ENCODE results near the gene AVEN. TPM values are rescaled to one million over a fixed set of nuclear protein-coding genes. Genes with fewer than 3 reads are reported as not detected.

Gene AVEN
- total and polyA plus RNA-seq, 2 donors (not counting 1 experiment from before 2014, with no cell fraction given) = 16.0 to 19.2 TPM

DNA sequence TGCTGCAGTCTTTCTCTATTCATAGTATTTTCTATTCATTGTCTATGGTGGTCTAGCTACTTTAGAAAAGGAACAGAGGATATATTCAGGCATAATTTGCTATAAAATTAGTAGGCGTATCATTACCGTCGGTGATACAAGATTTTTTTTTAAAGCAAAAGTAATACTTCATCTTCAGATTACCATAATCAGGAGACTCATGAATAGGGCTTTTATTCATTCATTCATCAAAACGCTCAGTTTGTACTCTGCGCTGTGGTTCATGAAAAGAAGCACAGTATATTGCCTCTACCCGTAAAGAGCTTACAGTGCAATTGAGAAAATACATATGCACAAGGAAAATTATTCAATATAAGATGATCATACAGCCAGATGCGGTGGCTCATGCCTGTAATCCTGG, 207.4 kb downstream of the AVEN start:
- H2AFZ ChIP-seq (ENCODE audit: low read length) = no peak overlapping the region
- H3K36me3 ChIP-seq (ENCODE audit: control insufficient read depth, insufficient read depth, low read length) = no peaks in the 10 kb centered on the region
- no peaks in the 10 kb centered on the region for H3K79me2 ChIP-seq (ENCODE audit: control insufficient read depth, insufficient read depth, low read length)
- H3K9ac ChIP-seq (ENCODE audit: insufficient read depth, low read length) = no peak overlapping the region
- no peak for DNase-seq (ENCODE audit: low read depth in 2 of 2)
- H3K4me2 ChIP-seq (ENCODE audit: extremely low read depth, insufficient read depth, low read length) = no peak overlapping the region
- no peaks in the 10 kb centered on the region for H3K4me1 ChIP-seq (ENCODE audit: control insufficient read depth, extremely low read depth, insufficient read depth, low read length)
- TF ChIP-seq, protein P1, sequence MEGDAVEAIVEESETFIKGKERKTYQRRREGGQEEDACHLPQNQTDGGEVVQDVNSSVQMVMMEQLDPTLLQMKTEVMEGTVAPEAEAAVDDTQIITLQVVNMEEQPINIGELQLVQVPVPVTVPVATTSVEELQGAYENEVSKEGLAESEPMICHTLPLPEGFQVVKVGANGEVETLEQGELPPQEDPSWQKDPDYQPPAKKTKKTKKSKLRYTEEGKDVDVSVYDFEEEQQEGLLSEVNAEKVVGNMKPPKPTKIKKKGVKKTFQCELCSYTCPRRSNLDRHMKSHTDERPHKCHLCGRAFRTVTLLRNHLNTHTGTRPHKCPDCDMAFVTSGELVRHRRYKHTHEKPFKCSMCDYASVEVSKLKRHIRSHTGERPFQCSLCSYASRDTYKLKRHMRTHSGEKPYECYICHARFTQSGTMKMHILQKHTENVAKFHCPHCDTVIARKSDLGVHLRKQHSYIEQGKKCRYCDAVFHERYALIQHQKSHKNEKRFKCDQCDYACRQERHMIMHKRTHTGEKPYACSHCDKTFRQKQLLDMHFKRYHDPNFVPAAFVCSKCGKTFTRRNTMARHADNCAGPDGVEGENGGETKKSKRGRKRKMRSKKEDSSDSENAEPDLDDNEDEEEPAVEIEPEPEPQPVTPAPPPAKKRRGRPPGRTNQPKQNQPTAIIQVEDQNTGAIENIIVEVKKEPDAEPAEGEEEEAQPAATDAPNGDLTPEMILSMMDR (conservative IDR thresholded peaks at IDR 0.05 in 1 of 2, IDR thresholded peaks at IDR 0.05 in 1 of 2; ENCODE audit: low read depth in 1 of 2, low read length in 2 of 2) = no peak
- TF ChIP-seq EZH2 (IDR thresholded peaks at IDR 0.05; ENCODE audit: low read length, missing control alignments) = no peak
- no peak overlapping the region for H3K27ac ChIP-seq (ENCODE audit: insufficient read depth, low read length)
- H3K27me3 ChIP-seq (ENCODE audit: control insufficient read depth, insufficient read depth, low read length) = no peaks in the 10 kb centered on the region
- no peaks in the 10 kb centered on the region for H4K20me1 ChIP-seq (ENCODE audit: control insufficient read depth, extremely low read depth, insufficient read depth, low read length)
- H3K9me3 ChIP-seq (ENCODE audit: control insufficient read depth, insufficient read depth, low read depth, low read length) = no peaks in the 10 kb centered on the region
- no peak overlapping the region for H3K4me3 ChIP-seq (replicated peaks in 1 of 4; ENCODE audit: control extremely low read depth in 1 of 4, insufficient read depth in 1 of 4, low read depth in 3 of 4, low read length in 4 of 4)

DNA sequence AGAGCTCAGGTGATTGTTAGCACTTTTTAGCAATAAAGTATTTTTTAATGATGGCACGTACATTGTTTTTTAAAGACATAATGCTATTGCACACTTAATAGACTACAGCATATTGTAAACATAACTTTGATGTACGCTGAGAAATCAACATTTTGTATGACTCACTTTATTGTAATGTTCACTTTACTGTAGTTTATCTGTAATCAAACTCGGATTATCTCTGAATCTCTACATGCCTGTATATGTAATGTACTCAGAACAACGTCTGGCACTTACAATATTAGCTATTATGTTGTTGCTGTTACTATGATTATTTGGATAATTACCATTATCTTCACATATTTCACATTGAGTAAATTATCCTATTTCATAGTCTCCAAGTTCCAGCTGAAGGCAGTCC, 208.7 kb downstream of the AVEN start:
- no peaks in the 10 kb centered on the region for H3K4me1 ChIP-seq (ENCODE audit: control insufficient read depth, extremely low read depth, insufficient read depth, low read length)
- H3K9me3 ChIP-seq (ENCODE audit: control insufficient read depth, insufficient read depth, low read depth, low read length) = no peaks in the 10 kb centered on the region
- no peaks in the 10 kb centered on the region for H3K79me2 ChIP-seq (ENCODE audit: control insufficient read depth, insufficient read depth, low read length)
- H2AFZ ChIP-seq (ENCODE audit: low read length) = no peak overlapping the region
- H3K9ac ChIP-seq (ENCODE audit: insufficient read depth, low read length) = no peak overlapping the region
- H3K27ac ChIP-seq (ENCODE audit: insufficient read depth, low read length) = no peak overlapping the region
- no peak overlapping the region for H3K4me3 ChIP-seq (replicated peaks in 1 of 4; ENCODE audit: control extremely low read depth in 1 of 4, insufficient read depth in 1 of 4, low read depth in 3 of 4, low read length in 4 of 4)
- no peaks in the 10 kb centered on the region for H3K36me3 ChIP-seq (ENCODE audit: control insufficient read depth, insufficient read depth, low read length)
- no peak overlapping the region for H3K4me2 ChIP-seq (ENCODE audit: extremely low read depth, insufficient read depth, low read length)
- no peak for TF ChIP-seq EZH2 (IDR thresholded peaks at IDR 0.05; ENCODE audit: low read length, missing control alignments)
- TF ChIP-seq, protein P1 (conservative IDR thresholded peaks at IDR 0.05 in 1 of 2, IDR thresholded peaks at IDR 0.05 in 1 of 2; ENCODE audit: low read depth in 1 of 2, low read length in 2 of 2) = no peak
- no peak for DNase-seq (ENCODE audit: low read depth in 2 of 2)
- no peaks in the 10 kb centered on the region for H3K27me3 ChIP-seq (ENCODE audit: control insufficient read depth, insufficient read depth, low read length)
- H4K20me1 ChIP-seq (ENCODE audit: control insufficient read depth, extremely low read depth, insufficient read depth, low read length) = no peaks in the 10 kb centered on the region

DNA sequence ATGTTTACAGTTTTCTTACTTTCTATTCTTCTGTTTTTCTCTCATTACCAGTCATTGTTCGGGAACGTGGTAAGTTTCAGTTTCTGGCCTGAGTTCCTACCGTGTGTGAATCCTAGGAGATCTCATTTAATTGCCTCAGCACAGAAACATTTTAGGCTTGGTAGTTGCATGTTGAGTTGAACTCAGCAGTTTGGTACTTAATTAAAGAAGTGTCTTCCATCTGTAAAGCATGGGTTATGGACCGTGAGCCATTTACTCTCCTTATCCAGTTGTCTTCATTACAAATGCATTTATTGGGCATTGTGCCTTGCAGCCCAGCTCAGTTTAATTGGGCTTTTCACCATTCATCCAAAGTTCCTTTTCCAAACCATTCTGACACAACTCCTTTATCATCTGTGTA, 212.8 kb downstream of the AVEN start:
- Histone ChIP-seq H3K27me3 (ENCODE audit: control insufficient read depth, insufficient read depth, low read length) (peaks cover 4% of the 10 kb centered on the region), H2AFZ (ENCODE audit: low read length) (no peak overlapping the region), H3K36me3 (ENCODE audit: control insufficient read depth, insufficient read depth, low read length) (no peaks in the 10 kb centered on the region), H3K9ac (ENCODE audit: insufficient read depth, low read length) (no peak overlapping the region), H3K79me2 (ENCODE audit: control insufficient read depth, insufficient read depth, low read length) (no peaks in the 10 kb centered on the region), H4K20me1 (ENCODE audit: control insufficient read depth, extremely low read depth, insufficient read depth, low read length) (no peaks in the 10 kb centered on the region), H3K9me3 (ENCODE audit: control insufficient read depth, insufficient read depth, low read depth, low read length) (no peaks in the 10 kb centered on the region), H3K4me1 (ENCODE audit: control insufficient read depth, extremely low read depth, insufficient read depth, low read length) (no peaks in the 10 kb centered on the region), H3K4me2 (ENCODE audit: extremely low read depth, insufficient read depth, low read length) (no peak overlapping the region), H3K4me3 (replicated peaks in 1 of 4; ENCODE audit: control extremely low read depth in 1 of 4, insufficient read depth in 1 of 4, low read depth in 3 of 4, low read length in 4 of 4) (no peak overlapping the region), H3K27ac (ENCODE audit: insufficient read depth, low read length) (no peak overlapping the region)
- no peak for TF ChIP-seq EZH2 (IDR thresholded peaks at IDR 0.05; ENCODE audit: low read length, missing control alignments)
- TF ChIP-seq, protein P1 (conservative IDR thresholded peaks at IDR 0.05 in 1 of 2, IDR thresholded peaks at IDR 0.05 in 1 of 2; ENCODE audit: low read depth in 1 of 2, low read length in 2 of 2) = no peak
- peak in 1 of 2 donors; percentile 5 for DNase-seq (ENCODE audit: low read depth in 2 of 2)
